Body of pancreas (tissue), 4 donors: ENCODE results near the gene LENG9.

Source experiments
- POLR2A ChIP-seq, 3 donors: fragments of 450-650 bp; IDR thresholded peaks; one replicate each; pipeline ENCODE4 v1.6.1; 2016; ENCODE audit warnings: antibody characterized with exemption in 3 of 3, mild to moderate bottlenecking in 2 of 3
- TF ChIP-seq, protein P1 (sequence below), 7 experiments: fragments of 450-650 bp in 4 of 7; fragments of 200-600 bp in 3 of 7; sonication (generic) in 3 of 7; IDR thresholded peaks; one replicate each; pipeline ENCODE4 v1.5.1; 2016 to 2019; ENCODE audit warnings: antibody characterized with exemption in 7 of 7

- TF ChIP-seq, protein P1, sequence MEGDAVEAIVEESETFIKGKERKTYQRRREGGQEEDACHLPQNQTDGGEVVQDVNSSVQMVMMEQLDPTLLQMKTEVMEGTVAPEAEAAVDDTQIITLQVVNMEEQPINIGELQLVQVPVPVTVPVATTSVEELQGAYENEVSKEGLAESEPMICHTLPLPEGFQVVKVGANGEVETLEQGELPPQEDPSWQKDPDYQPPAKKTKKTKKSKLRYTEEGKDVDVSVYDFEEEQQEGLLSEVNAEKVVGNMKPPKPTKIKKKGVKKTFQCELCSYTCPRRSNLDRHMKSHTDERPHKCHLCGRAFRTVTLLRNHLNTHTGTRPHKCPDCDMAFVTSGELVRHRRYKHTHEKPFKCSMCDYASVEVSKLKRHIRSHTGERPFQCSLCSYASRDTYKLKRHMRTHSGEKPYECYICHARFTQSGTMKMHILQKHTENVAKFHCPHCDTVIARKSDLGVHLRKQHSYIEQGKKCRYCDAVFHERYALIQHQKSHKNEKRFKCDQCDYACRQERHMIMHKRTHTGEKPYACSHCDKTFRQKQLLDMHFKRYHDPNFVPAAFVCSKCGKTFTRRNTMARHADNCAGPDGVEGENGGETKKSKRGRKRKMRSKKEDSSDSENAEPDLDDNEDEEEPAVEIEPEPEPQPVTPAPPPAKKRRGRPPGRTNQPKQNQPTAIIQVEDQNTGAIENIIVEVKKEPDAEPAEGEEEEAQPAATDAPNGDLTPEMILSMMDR (IDR thresholded peaks at IDR 0.05) = no peak
- no peak for TF ChIP-seq POLR2A (IDR thresholded peaks at IDR 0.05)
Observed at GRCh38 chr19:54477650-54478049, 14.1 kb upstream of the LENG9 start.
